Measurements from ENCODE around the gene ENOX1.

DNA sequence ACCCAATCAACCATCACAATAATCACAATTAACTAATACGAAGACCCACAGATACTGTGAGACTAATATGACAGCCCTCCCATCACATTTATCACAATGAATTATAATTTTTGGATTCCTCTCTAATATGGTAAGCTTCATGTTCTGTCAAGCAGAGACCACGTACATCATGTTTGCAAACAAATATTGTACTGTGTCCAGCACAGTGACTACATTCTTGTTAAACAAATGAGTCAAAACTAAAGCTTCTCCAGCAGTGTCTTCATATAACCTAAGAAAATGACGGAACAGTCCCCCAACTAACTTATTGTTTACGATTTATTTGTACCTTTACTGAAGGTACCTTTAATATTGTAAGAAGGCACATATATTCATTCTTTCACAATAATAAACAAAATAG is 292.6 kb downstream of the ENOX1 start:
- TF ChIP-seq, protein P1, sequence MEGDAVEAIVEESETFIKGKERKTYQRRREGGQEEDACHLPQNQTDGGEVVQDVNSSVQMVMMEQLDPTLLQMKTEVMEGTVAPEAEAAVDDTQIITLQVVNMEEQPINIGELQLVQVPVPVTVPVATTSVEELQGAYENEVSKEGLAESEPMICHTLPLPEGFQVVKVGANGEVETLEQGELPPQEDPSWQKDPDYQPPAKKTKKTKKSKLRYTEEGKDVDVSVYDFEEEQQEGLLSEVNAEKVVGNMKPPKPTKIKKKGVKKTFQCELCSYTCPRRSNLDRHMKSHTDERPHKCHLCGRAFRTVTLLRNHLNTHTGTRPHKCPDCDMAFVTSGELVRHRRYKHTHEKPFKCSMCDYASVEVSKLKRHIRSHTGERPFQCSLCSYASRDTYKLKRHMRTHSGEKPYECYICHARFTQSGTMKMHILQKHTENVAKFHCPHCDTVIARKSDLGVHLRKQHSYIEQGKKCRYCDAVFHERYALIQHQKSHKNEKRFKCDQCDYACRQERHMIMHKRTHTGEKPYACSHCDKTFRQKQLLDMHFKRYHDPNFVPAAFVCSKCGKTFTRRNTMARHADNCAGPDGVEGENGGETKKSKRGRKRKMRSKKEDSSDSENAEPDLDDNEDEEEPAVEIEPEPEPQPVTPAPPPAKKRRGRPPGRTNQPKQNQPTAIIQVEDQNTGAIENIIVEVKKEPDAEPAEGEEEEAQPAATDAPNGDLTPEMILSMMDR (IDR thresholded peaks at IDR 0.05) = no peak
- no peak for TF ChIP-seq ZFX (IDR thresholded peaks at IDR 0.05; ENCODE audit: borderline replicate concordance)
